Smooth muscle cell (in vitro differentiated cells): Measurements from ENCODE around the gene HGFAC. TPM values are rescaled to one million over a fixed set of nuclear protein-coding genes. Genes with fewer than 3 reads are reported as not detected.

Experiments used
- DNase-seq: peaks from one replicate; lab custom pipeline; 2025; ENCODE audit not compliant: unreplicated experiment; lab: John Stamatoyannopoulos, UW
- H2AFZ ChIP-seq: fragments of 200-600 bp; sonication (generic); 2 replicates; pipeline ENCODE4 v1.6.0; 2016; ENCODE audit warnings: antibody characterized with exemption, low read depth, mild to moderate bottlenecking
- H3F3A ChIP-seq: fragments of 200-600 bp; sonication (generic); 2 replicates; pipeline ENCODE4 v1.6.0; 2017; ENCODE audit warnings: antibody characterized with exemption, low read depth
- H3K27ac ChIP-seq: fragments of 200-600 bp; sonication (generic); 2 replicates; pipeline ENCODE4 v1.5.1; 2016; ENCODE audit warnings: low read depth, mild to moderate bottlenecking
- H3K27me3 ChIP-seq: fragments of 200-600 bp; sonication (generic); 2 replicates; pipeline ENCODE4 v1.6.1; 2016; ENCODE audit warnings: low read depth, mild to moderate bottlenecking
- H3K36me3 ChIP-seq: fragments of 200-600 bp; sonication (generic); 2 replicates; pipeline ENCODE4 v1.5.1; 2016; ENCODE audit warnings: low read depth
- H3K4me1 ChIP-seq: fragments of 200-600 bp; sonication (generic); 2 replicates; pipeline ENCODE4 v1.5.1; 2016; ENCODE audit warnings: low read depth
- H3K4me2 ChIP-seq: fragments of 200-600 bp; sonication (generic); 2 replicates; pipeline ENCODE4 v1.6.0; 2016; ENCODE audit warnings: mild to moderate bottlenecking
- H3K4me3 ChIP-seq: fragments of 200-600 bp; sonication (generic); 2 replicates; pipeline ENCODE4 v1.5.1; 2016; ENCODE audit warnings: mild to moderate bottlenecking
- H3K79me2 ChIP-seq: fragments of 200-600 bp; sonication (generic); 2 replicates; pipeline ENCODE4 v1.6.0; 2016; ENCODE audit warnings: low read depth, mild to moderate bottlenecking
- H3K9ac ChIP-seq: fragments of 200-600 bp; sonication (generic); 2 replicates; pipeline ENCODE4 v1.6.0; 2016; ENCODE audit warnings: low read depth
- H3K9me3 ChIP-seq: fragments of 200-600 bp; sonication (generic); replicated peaks from 2 replicates; pipeline ENCODE4 v1.5.1; 2016; ENCODE audit warnings: low read depth
- H4K20me1 ChIP-seq: fragments of 200-600 bp; sonication (generic); 2 replicates; pipeline ENCODE4 v1.6.0; 2016; ENCODE audit warnings: low read depth
- WGBS: methylation state at CpG from one replicate; pipeline ENCODE4 v1.1.7; 2016; ENCODE audit warnings: low lambda C conversion rate; 5-methylcytosine and 5-hydroxymethylcytosine counted together
- polyA plus RNA-seq: library from polyadenylated mRNA; unstranded; fragments of >200 nt; fragmentation: Nextera tagmentation; extraction: Ambion mirVana; gene quantifications from 2 replicates; pipeline ENCODE4 v1.2.1, GENCODE V29; 2016
- total RNA-seq: library from RNA; depleted of rRNA; stranded (reverse); fragments of >200 nt; gene quantifications from 2 replicates; pipeline ENCODE4 v1.2.3, GENCODE V29; 2014
- TF ChIP-seq, protein P1 (sequence below): fragments of 200-600 bp; sonication (generic); IDR thresholded peaks from 2 replicates; pipeline ENCODE4 v1.5.1; 2017; ENCODE audit warnings: borderline replicate concordance, mild to moderate bottlenecking, antibody characterized with exemption; ENCODE audit not compliant: insufficient read depth, poor library complexity, severe bottlenecking

The HGFAC gene
- total and polyA plus RNA-seq, 2 experiments from 2014 or later: 0.58 TPM; not detected in 1

DNA sequence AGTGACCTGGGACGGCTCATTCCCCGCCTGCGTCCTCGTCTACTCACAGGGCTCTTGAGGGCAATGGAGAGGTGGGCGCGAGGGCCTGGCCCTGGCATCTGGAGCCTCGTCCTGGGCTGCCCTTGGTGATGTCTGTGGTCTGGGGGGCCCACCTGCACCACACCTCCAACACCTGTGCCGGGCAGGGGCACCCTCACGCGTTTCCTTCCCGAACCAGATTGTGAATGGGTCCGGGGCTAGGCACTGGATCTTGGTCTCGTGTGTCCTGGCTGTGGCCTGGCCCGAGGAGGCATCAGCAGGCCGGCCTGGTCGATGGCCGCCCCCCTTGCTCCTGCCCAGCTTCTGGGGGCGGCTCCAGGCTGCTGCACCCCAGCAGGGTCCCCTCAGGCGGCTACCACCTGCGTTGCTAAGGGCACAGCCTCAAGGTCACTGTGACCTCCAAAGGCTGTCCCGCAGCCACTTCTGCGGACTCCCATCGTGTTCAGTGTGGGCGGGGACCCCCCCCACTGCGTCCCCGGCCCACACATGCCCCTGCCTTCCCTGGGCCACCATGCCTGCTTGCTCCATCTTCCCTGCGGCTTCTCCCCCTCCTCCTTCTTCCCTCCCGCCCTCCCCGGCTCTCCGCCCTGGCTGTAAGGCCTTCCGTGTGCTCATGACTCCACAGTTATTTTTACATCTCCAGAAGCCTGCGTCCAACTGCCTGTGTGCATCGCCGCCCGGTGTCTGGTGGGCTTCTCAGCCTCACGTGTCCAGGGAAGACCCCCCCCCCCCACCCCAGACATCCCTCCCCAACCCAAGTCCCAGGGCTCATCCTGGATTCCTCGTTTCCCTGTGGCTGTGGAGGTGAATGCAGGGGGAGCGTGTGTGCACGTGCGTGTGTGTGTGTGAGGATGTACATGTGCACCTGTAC, 25.2 kb downstream of the HGFAC start:
- Histone ChIP-seq H3F3A (no peaks in the 10 kb centered on the region), H4K20me1 (no peaks in the 10 kb centered on the region), H3K79me2 (no peaks in the 10 kb centered on the region), H3K9ac (no peak overlapping the region), H2AFZ (no peak overlapping the region), H3K9me3 (no peaks in the 10 kb centered on the region), H3K4me2 (no peak overlapping the region), H3K27ac (no peak overlapping the region), H3K4me3 (no peak overlapping the region), H3K36me3 (no peaks in the 10 kb centered on the region), H3K4me1 (no peaks in the 10 kb centered on the region), H3K27me3 (peaks cover 30% of the 10 kb centered on the region)
- DNase-seq: no peak
- TF ChIP-seq, protein P1, sequence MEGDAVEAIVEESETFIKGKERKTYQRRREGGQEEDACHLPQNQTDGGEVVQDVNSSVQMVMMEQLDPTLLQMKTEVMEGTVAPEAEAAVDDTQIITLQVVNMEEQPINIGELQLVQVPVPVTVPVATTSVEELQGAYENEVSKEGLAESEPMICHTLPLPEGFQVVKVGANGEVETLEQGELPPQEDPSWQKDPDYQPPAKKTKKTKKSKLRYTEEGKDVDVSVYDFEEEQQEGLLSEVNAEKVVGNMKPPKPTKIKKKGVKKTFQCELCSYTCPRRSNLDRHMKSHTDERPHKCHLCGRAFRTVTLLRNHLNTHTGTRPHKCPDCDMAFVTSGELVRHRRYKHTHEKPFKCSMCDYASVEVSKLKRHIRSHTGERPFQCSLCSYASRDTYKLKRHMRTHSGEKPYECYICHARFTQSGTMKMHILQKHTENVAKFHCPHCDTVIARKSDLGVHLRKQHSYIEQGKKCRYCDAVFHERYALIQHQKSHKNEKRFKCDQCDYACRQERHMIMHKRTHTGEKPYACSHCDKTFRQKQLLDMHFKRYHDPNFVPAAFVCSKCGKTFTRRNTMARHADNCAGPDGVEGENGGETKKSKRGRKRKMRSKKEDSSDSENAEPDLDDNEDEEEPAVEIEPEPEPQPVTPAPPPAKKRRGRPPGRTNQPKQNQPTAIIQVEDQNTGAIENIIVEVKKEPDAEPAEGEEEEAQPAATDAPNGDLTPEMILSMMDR: no peak
- 91% methylated on average over 35 of the region's 40 CpGs for WGBS

DNA sequence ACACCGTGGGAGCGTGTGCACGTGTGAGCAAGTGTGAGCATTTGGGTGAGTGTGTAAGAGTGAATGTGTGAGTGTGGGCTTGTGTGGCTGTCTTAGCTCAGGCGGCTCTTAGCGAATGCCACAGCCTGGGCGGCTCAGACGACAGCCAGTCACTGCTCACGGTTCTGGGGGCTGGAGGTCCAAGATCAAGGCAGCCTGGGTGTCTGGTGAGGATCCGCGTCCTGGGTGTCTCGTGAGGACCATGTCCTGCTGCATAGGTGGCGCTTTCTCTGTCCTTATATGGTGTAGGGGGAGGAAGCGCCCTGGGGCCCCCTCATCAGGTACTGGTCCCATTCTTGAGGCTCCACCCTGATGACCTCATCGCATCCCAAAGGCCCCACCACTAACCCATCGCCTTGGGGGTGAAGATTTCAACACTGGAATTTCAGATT, 25.8 kb downstream of the HGFAC start:
- Histone ChIP-seq H3K27me3 (peaks cover 23% of the 10 kb centered on the region), H3K36me3 (no peaks in the 10 kb centered on the region), H3K4me3 (no peak overlapping the region), H3K4me2 (no peak overlapping the region), H3K9ac (no peak overlapping the region), H2AFZ (no peak overlapping the region), H3K4me1 (no peaks in the 10 kb centered on the region), H3K9me3 (no peaks in the 10 kb centered on the region), H3F3A (no peaks in the 10 kb centered on the region), H3K79me2 (no peaks in the 10 kb centered on the region), H3K27ac (no peak overlapping the region), H4K20me1 (no peaks in the 10 kb centered on the region)
- DNase-seq: no peak
- 83% methylated on average over 15 of the region's 15 CpGs for WGBS
- TF ChIP-seq, protein P1: no peak

DNA sequence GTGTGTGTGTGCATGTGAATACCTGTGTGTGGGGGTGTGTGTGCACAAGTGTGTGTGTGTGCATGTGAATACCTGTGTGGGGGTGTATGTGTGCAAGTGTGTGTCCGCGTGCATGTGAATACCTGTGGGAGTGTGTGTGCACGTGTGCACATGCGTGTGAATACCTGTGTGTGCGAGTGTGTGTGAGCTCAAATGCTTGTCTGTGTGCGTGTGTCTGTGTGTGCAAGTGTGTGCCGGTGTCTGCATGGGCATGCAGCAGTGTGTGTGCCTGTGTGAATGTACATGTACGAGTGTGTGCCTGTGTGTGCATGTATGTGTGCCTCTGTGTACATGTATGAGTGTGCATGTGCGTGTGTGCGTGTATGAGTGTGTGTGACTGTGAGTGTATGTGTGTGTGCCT, 26.4 kb downstream of the HGFAC start:
- TF ChIP-seq, protein P1: no peak
- Histone ChIP-seq H3K36me3 (no peaks in the 10 kb centered on the region), H3K9me3 (no peaks in the 10 kb centered on the region), H2AFZ (no peak overlapping the region), H4K20me1 (no peaks in the 10 kb centered on the region), H3K79me2 (no peaks in the 10 kb centered on the region), H3K4me3 (no peak overlapping the region), H3K4me1 (no peaks in the 10 kb centered on the region), H3K4me2 (no peak overlapping the region), H3K9ac (no peak overlapping the region), H3K27me3 (peaks cover 18% of the 10 kb centered on the region), H3K27ac (no peak overlapping the region), H3F3A (no peaks in the 10 kb centered on the region)
- DNase-seq: no peak
- WGBS: 89% methylated on average over 10 of the region's 10 CpGs
